GM23338 (cell line): ENCODE measurements around the gene TMEM214. TPM values are rescaled to one million over a fixed set of nuclear protein-coding genes. Genes with fewer than 3 reads are reported as not detected.
A peak's percentile ranks its signal among the peaks of the same experiment; 100 is the strongest.

ENCODE experiments used
- ATAC-seq: fragments of 200-7000 bp; cut with Tn5 transposase; 3 replicates; pipeline ENCODE4 v1.9.1; 2020
- DNase-seq: peaks from one replicate; pipeline ENCODE4 v3.0.0-alpha.2; 2015; ENCODE audit warnings: low spot score
- H2AFZ ChIP-seq: fragments of 200-600 bp; sonication (generic); 2 replicates; pipeline ENCODE4 v1.8.0; 2016; ENCODE audit warnings: antibody characterized with exemption, mild to moderate bottlenecking, moderate library complexity
- H3F3A ChIP-seq: fragments of 200-600 bp; sonication (generic); replicated peaks from 2 replicates; pipeline ENCODE4 v1.8.0; 2017; ENCODE audit warnings: antibody characterized with exemption, mixed run types, low read depth
- H3K27ac ChIP-seq: fragments of 200-600 bp; sonication (generic); 2 replicates; pipeline ENCODE4 v1.6.1; 2016; ENCODE audit warnings: low read depth
- H3K27me3 ChIP-seq: fragments of 200-600 bp; sonication (generic); 2 replicates; pipeline ENCODE4 v1.8.0; 2016; ENCODE audit warnings: mild to moderate bottlenecking, mixed run types, moderate library complexity; ENCODE audit not compliant: insufficient read depth
- H3K36me3 ChIP-seq: fragments of 200-600 bp; sonication (generic); 2 replicates; pipeline ENCODE4 v1.8.0; 2016; ENCODE audit warnings: mild to moderate bottlenecking; ENCODE audit not compliant: insufficient read depth
- H3K4me1 ChIP-seq: fragments of 200-600 bp; sonication (generic); 2 replicates; pipeline ENCODE4 v1.8.0; 2016; ENCODE audit warnings: mild to moderate bottlenecking, moderate library complexity; ENCODE audit not compliant: insufficient read depth
- H3K4me2 ChIP-seq: fragments of 200-600 bp; sonication (generic); 2 replicates; pipeline ENCODE4 v1.7.1; 2017; ENCODE audit warnings: mixed run types
- H3K4me3 ChIP-seq: fragments of 200-600 bp; sonication (generic); 2 replicates; pipeline ENCODE4 v1.6.1; 2016; ENCODE audit warnings: mixed run types
- H3K79me2 ChIP-seq: fragments of 200-600 bp; sonication (generic); replicated peaks from 2 replicates; pipeline ENCODE4 v1.8.0; 2017; ENCODE audit warnings: mild to moderate bottlenecking; ENCODE audit not compliant: insufficient read depth
- H3K9me2 ChIP-seq: fragments of 200-600 bp; sonication (generic); 2 replicates; pipeline ENCODE4 v1.8.0; 2017; ENCODE audit not compliant: insufficient read depth
- H4K20me1 ChIP-seq: fragments of 200-600 bp; sonication (generic); replicated peaks from 2 replicates; pipeline ENCODE4 v1.8.0; 2017; ENCODE audit warnings: mild to moderate bottlenecking; ENCODE audit not compliant: insufficient read depth
- H3K27ac Mint-ChIP-seq: 2 replicates; pipeline ENCODE4 v1.8.0; 2020; ENCODE audit warnings: inconsistent platforms, mild to moderate bottlenecking, moderate library complexity, mixed read lengths
- H3K27me3 Mint-ChIP-seq: 3 replicates; pipeline ENCODE4 v1.8.0; 2022; ENCODE audit warnings: low read depth, mild to moderate bottlenecking, moderate library complexity, mixed read lengths, inconsistent platforms; ENCODE audit not compliant: insufficient read depth, poor library complexity
- H3K36me3 Mint-ChIP-seq: 3 replicates; pipeline ENCODE4 v1.8.0; 2021; ENCODE audit warnings: low read depth, mild to moderate bottlenecking, inconsistent platforms, moderate library complexity, mixed read lengths
- H3K4me1 Mint-ChIP-seq: 3 replicates; pipeline ENCODE4 v1.8.0; 2020; ENCODE audit warnings: mild to moderate bottlenecking, inconsistent platforms, mixed read lengths
- H3K4me3 Mint-ChIP-seq: 3 replicates; pipeline ENCODE4 v1.8.0; 2021; ENCODE audit warnings: moderate library complexity, mild to moderate bottlenecking, inconsistent platforms, mixed read lengths
- H3K9me3 Mint-ChIP-seq: 3 replicates; pipeline ENCODE4 v1.8.0; 2020; ENCODE audit warnings: moderate library complexity, mild to moderate bottlenecking, inconsistent platforms, mixed read lengths
- CREB1 ChIP-seq: fragments of 250-450 bp; sonication (Bioruptor Pico); IDR thresholded peaks from 2 replicates; pipeline ENCODE4 v1.5.0; 2020; ENCODE audit warnings: low read depth, mild to moderate bottlenecking, moderate library complexity
- CTCF ChIP-seq, 2 experiments: fragments of 200-600 bp in 1 of 2; sonication (generic) in 1 of 2; conservative IDR thresholded peaks; 2 replicates each; pipeline versions ENCODE4 v1.5.1 to v1.6.1; 2016 to 2017; ENCODE audit warnings: antibody characterized with exemption in 2 of 2, low read depth in 2 of 2, mild to moderate bottlenecking in 2 of 2, moderate library complexity in 1 of 2
- EZH2 ChIP-seq: fragments of 200-600 bp; sonication (generic); IDR thresholded peaks from one replicate; pipeline ENCODE4 v1.8.0; 2017; ENCODE audit warnings: antibody characterized with exemption, mild to moderate bottlenecking, low read depth; ENCODE audit not compliant: unreplicated experiment
- EZH2phosphoT487 ChIP-seq: fragments of 200-600 bp; sonication (generic); IDR thresholded peaks from one replicate; pipeline ENCODE4 v1.8.1; 2018; ENCODE audit warnings: antibody characterized with exemption; ENCODE audit not compliant: unreplicated experiment
- JUNB ChIP-seq: IDR thresholded peaks from one replicate; pipeline ENCODE4 v1.6.1; 2016; ENCODE audit warnings: antibody characterized with exemption; ENCODE audit not compliant: unreplicated experiment
- NANOG ChIP-seq: IDR thresholded peaks from 2 replicates; pipeline ENCODE4 v1.6.1; 2016; ENCODE audit warnings: antibody characterized with exemption, borderline replicate concordance
- POLR2AphosphoS5 ChIP-seq: IDR thresholded peaks from 2 replicates; pipeline ENCODE4 v1.6.1; 2016; ENCODE audit warnings: antibody characterized with exemption, low read depth
- REST ChIP-seq: IDR thresholded peaks from one replicate; pipeline ENCODE4 v1.6.1; 2018; ENCODE audit warnings: antibody characterized with exemption; ENCODE audit not compliant: unreplicated experiment
- ZNF114 ChIP-seq: fragments of 250-450 bp; sonication (Bioruptor Pico); IDR thresholded peaks from 2 replicates; pipeline ENCODE4 v1.5.0; 2020; ENCODE audit warnings: mild to moderate bottlenecking, moderate library complexity
- ZNF331 ChIP-seq: fragments of 250-450 bp; sonication (Bioruptor Pico); IDR thresholded peaks from 2 replicates; pipeline ENCODE4 v1.5.0; 2020; ENCODE audit warnings: low read depth, mild to moderate bottlenecking, moderate library complexity
- polyA plus RNA-seq: library from polyadenylated mRNA; unstranded; fragments of >200 nt; fragmentation: Nextera tagmentation; extraction: Ambion mirVana; gene quantifications from 2 replicates; pipeline ENCODE4 v1.2.1, GENCODE V29; 2016
- total RNA-seq: library from RNA; depleted of rRNA; stranded (reverse); fragments of >200 nt; shearing (Covaris generic); gene quantifications from 2 replicates; pipeline ENCODE4 v1.2.3, GENCODE V29; 2014

The TMEM214 gene
- total and polyA plus RNA-seq, 2 experiments from 2014 or later = 18.4 to 36.5 TPM

- Histone ChIP-seq H2AFZ (peak overlapping the region; percentile 92), H3K27ac (peak overlapping the region; percentile 95), H3K4me1 (peaks cover 19% of the 10 kb centered on the region), H3K4me3 (peak overlapping the region; percentile 100), H3K36me3 (no peaks in the 10 kb centered on the region; the same call in 1 of the 2 replicates), H3K4me2 (peak overlapping the region; percentile 99), H3K79me2 (peaks cover 19% of the 10 kb centered on the region), H3K9me2 (no peaks in the 10 kb centered on the region), H4K20me1 (peaks cover 7% of the 10 kb centered on the region), H3K27me3 (no peaks in the 10 kb centered on the region), H3F3A (peaks cover 7% of the 10 kb centered on the region; the same call in 1 of the 2 replicates)
- Mint-ChIP-seq H3K4me3 (peak overlapping the region; percentile 96), H3K4me1 (peaks cover 16% of the 10 kb centered on the region), H3K27me3 (peaks cover 23% of the 10 kb centered on the region), H3K9me3 (no peaks in the 10 kb centered on the region; the same call in 2 of the 3 replicates), H3K36me3 (peaks cover 27% of the 10 kb centered on the region), H3K27ac (peak overlapping the region; percentile 88; the same call in 1 of the 2 replicates)
- DNase-seq (no peak), ATAC-seq (no peak)
- TF ChIP-seq ZNF114 (no peak), NANOG (no peak), POLR2AphosphoS5 (no peak), CTCF (conservative IDR thresholded peaks at IDR 0.05; ENCODE audit: low read depth in 2 of 2) (no peak), JUNB (no peak), CREB1 (CRISPR knock-in tag) (no peak), REST (no peak), EZH2phosphoT487 (no peak), ZNF331 (CRISPR knock-in tag) (no peak)
These were observed 40.2 kb downstream of the TMEM214 start for GRCh38 chr2:27072920-27073319.

GRCh38 chr2:27073782-27074181 is 41.0 kb downstream of the TMEM214 start:
- no peak for ATAC-seq
- no peak overlapping the region for H3K27ac ChIP-seq
- TF ChIP-seq EZH2 = no peak
- TF ChIP-seq CREB1 (CRISPR knock-in tag) = no peak
- TF ChIP-seq REST = no peak
- TF ChIP-seq POLR2AphosphoS5 = no peak
- no peaks in the 10 kb centered on the region for H3K27me3 ChIP-seq
- no peak for DNase-seq
- peaks cover 19% of the 10 kb centered on the region for H3K79me2 ChIP-seq
- H3K9me2 ChIP-seq = no peaks in the 10 kb centered on the region
- H3K4me2 ChIP-seq = no peak overlapping the region
- H3F3A ChIP-seq = peaks cover 7% of the 10 kb centered on the region; the same call in 1 of the 2 replicates
- Mint-ChIP-seq H3K9me3 (no peaks in the 10 kb centered on the region; the same call in 2 of the 3 replicates), H3K27ac (no peak overlapping the region), H3K4me1 (peaks cover 23% of the 10 kb centered on the region), H3K27me3 (peaks cover 21% of the 10 kb centered on the region), H3K36me3 (peaks cover 19% of the 10 kb centered on the region), H3K4me3 (no peak overlapping the region; the same call in 2 of the 3 replicates)
- H3K36me3 ChIP-seq = no peaks in the 10 kb centered on the region; the same call in 1 of the 2 replicates
- H2AFZ ChIP-seq = no peak overlapping the region; the same call in 1 of the 2 replicates
- peaks cover 19% of the 10 kb centered on the region for H3K4me1 ChIP-seq
- no peak overlapping the region for H3K4me3 ChIP-seq
- H4K20me1 ChIP-seq = peaks cover 7% of the 10 kb centered on the region
